Astrocyte (in vitro differentiated cells and primary cell): ENCODE data around the gene MCIDAS. TPM values are rescaled to one million over a fixed set of nuclear protein-coding genes. Genes with fewer than 3 reads are reported as not detected.

Experiments used
- DNase-seq: peaks from one replicate; pipeline ENCODE4 v3.0.0-alpha.2; 2010; ENCODE audit warnings: low read depth
- FAIRE-seq: peaks from 2 replicates; lab custom pipeline; 2011; peaks lifted over from hg19 to GRCh38; lab: Jason Lieb, UNC
- H2AFZ ChIP-seq: 2 replicates; pipeline ENCODE4 v1.6.0; 2012; ENCODE audit warnings: low read depth, low read length, inconsistent platforms
- H3K27ac ChIP-seq: 2 replicates; pipeline ENCODE4 v1.5.1; 2011; ENCODE audit warnings: low read depth, low read length, inconsistent platforms
- H3K27me3 ChIP-seq: 2 replicates; pipeline ENCODE4 v1.6.0; 2011; ENCODE audit warnings: low read length, inconsistent platforms; ENCODE audit not compliant: insufficient read depth
- H3K36me3 ChIP-seq: 2 replicates; pipeline ENCODE4 v1.5.1; 2011; ENCODE audit warnings: low read length, inconsistent platforms; ENCODE audit not compliant: insufficient read depth
- H3K4me1 ChIP-seq: 2 replicates; pipeline ENCODE4 v1.5.1; 2011; ENCODE audit warnings: low read length, inconsistent platforms; ENCODE audit not compliant: insufficient read depth
- H3K4me2 ChIP-seq: 2 replicates; pipeline ENCODE4 v1.6.0; 2012; ENCODE audit warnings: low read length, inconsistent platforms
- H3K4me3 ChIP-seq: 2 replicates; pipeline ENCODE4 v1.5.1; 2011; ENCODE audit warnings: low read depth, mild to moderate bottlenecking, low read length, inconsistent platforms; ENCODE audit not compliant: insufficient read depth
- H3K79me2 ChIP-seq: 2 replicates; pipeline ENCODE4 v1.6.0; 2012; ENCODE audit warnings: mild to moderate bottlenecking, low read length, inconsistent platforms; ENCODE audit not compliant: insufficient read depth
- H3K9ac ChIP-seq: 2 replicates; pipeline ENCODE4 v1.6.0; 2012; ENCODE audit warnings: mild to moderate bottlenecking, low read length, inconsistent platforms
- H3K9me3 ChIP-seq: 2 replicates; pipeline ENCODE4 v1.5.1; 2012; ENCODE audit warnings: low read depth, mild to moderate bottlenecking, low read length, inconsistent platforms; ENCODE audit not compliant: insufficient read depth
- H4K20me1 ChIP-seq: 2 replicates; pipeline ENCODE4 v1.6.0; 2012; ENCODE audit warnings: low read length, inconsistent platforms; ENCODE audit not compliant: insufficient read depth
- H3K27ac Mint-ChIP-seq: one replicate; pipeline ENCODE4 v1.8.0; 2021; ENCODE audit warnings: mild to moderate bottlenecking, mixed read lengths; ENCODE audit not compliant: unreplicated experiment
- H3K27me3 Mint-ChIP-seq: one replicate; pipeline ENCODE4 v1.8.0; 2021; ENCODE audit warnings: low read depth, mixed read lengths; ENCODE audit not compliant: unreplicated experiment
- H3K36me3 Mint-ChIP-seq: one replicate; pipeline ENCODE4 v1.8.0; 2021; ENCODE audit warnings: low read depth, mixed read lengths; ENCODE audit not compliant: unreplicated experiment
- H3K4me1 Mint-ChIP-seq: one replicate; pipeline ENCODE4 v1.8.0; 2021; ENCODE audit warnings: low read depth, mixed read lengths; ENCODE audit not compliant: unreplicated experiment
- H3K4me3 Mint-ChIP-seq: one replicate; pipeline ENCODE4 v1.8.0; 2021; ENCODE audit warnings: mild to moderate bottlenecking, moderate library complexity, mixed read lengths; ENCODE audit not compliant: unreplicated experiment
- H3K9me3 Mint-ChIP-seq: one replicate; pipeline ENCODE4 v1.8.0; 2021; ENCODE audit warnings: mild to moderate bottlenecking, mixed read lengths; ENCODE audit not compliant: unreplicated experiment
- EZH2 ChIP-seq: IDR thresholded peaks from 2 replicates; pipeline ENCODE4 v1.6.1; 2012; ENCODE audit warnings: mild to moderate bottlenecking, low read length, inconsistent platforms; ENCODE audit not compliant: insufficient read depth
- total RNA-seq: library from RNA; stranded (reverse); gene quantifications from 2 replicates; pipeline ENCODE4 v1.2.1, GENCODE V29; 2021
- TF ChIP-seq, protein P1 (sequence below): IDR thresholded peaks from 2 replicates; pipeline ENCODE4 v1.5.1; 2011; ENCODE audit warnings: low read depth, mild to moderate bottlenecking, inconsistent platforms, low read length, moderate library complexity; ENCODE audit not compliant: insufficient read depth

The MCIDAS gene
- total RNA-seq, 1 donor from 2014 or later = not detected

DNA sequence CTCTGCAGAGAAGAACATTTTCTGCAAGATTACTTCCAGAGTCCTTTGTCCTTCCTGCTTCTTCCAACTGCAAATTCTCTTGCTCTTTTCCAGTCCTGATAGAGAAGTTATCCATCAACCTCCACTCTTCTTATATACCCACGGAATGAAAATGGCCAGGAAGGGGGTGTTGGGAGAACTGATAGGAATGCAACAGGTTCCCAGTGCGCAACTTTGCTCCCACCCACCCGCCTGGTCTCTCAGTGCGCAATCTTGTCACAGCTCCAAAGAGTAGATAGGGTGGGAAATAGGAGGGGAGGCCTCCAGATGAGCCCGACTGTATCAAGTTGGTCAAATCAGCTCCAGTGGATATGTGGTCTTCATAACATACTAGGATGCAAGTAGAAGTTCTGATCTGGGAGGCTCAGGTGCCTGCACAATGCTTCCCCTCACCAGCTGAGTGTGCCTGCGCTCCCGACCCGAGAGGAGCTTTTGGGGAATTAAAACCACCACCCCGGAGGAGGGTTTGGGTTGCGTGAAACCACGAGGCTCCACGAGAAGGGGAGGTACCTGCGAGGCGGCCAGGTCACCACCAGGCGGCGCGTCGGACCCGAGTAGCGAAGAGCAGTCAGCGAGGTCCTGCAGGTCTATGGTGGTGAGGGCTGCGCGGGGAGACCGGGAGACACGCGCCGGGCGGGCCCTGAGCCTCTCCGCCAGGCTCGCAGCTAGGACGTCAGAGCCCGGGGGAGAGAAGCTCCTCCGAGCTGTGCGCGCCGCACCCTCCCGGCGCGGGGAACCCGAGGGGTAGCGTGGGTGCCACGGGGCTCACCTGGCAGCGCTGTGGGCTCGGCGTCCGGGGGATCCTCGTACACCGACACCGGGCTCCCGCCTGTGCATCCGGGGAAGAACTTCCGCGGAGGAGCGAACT, 835 bp downstream of the MCIDAS start:
- H3K27me3 ChIP-seq = peaks cover 90% of the 10 kb centered on the region
- TF ChIP-seq EZH2 = no peak
- TF ChIP-seq, protein P1, sequence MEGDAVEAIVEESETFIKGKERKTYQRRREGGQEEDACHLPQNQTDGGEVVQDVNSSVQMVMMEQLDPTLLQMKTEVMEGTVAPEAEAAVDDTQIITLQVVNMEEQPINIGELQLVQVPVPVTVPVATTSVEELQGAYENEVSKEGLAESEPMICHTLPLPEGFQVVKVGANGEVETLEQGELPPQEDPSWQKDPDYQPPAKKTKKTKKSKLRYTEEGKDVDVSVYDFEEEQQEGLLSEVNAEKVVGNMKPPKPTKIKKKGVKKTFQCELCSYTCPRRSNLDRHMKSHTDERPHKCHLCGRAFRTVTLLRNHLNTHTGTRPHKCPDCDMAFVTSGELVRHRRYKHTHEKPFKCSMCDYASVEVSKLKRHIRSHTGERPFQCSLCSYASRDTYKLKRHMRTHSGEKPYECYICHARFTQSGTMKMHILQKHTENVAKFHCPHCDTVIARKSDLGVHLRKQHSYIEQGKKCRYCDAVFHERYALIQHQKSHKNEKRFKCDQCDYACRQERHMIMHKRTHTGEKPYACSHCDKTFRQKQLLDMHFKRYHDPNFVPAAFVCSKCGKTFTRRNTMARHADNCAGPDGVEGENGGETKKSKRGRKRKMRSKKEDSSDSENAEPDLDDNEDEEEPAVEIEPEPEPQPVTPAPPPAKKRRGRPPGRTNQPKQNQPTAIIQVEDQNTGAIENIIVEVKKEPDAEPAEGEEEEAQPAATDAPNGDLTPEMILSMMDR = peak; percentile 37
- Mint-ChIP-seq H3K4me1 (peaks cover 5% of the 10 kb centered on the region), H3K27me3 (peaks cover 85% of the 10 kb centered on the region), H3K9me3 (peaks cover 19% of the 10 kb centered on the region), H3K27ac (peak overlapping the region; percentile 34), H3K36me3 (peaks cover 2% of the 10 kb centered on the region), H3K4me3 (no peak overlapping the region)
- FAIRE-seq (no peak), DNase-seq (no peak)
- H3K27ac ChIP-seq = no peak overlapping the region
- H3K79me2 ChIP-seq = no peaks in the 10 kb centered on the region
- H3K4me2 ChIP-seq = peak overlapping the region; percentile 81
- no peak overlapping the region for H3K9ac ChIP-seq
- peaks cover 2% of the 10 kb centered on the region for H3K9me3 ChIP-seq
- H3K4me1 ChIP-seq = peaks cover 15% of the 10 kb centered on the region
- H4K20me1 ChIP-seq = peaks cover 14% of the 10 kb centered on the region
- peak overlapping the region; percentile 50 for H2AFZ ChIP-seq
- no peaks in the 10 kb centered on the region for H3K36me3 ChIP-seq
- H3K4me3 ChIP-seq = no peak overlapping the region

DNA sequence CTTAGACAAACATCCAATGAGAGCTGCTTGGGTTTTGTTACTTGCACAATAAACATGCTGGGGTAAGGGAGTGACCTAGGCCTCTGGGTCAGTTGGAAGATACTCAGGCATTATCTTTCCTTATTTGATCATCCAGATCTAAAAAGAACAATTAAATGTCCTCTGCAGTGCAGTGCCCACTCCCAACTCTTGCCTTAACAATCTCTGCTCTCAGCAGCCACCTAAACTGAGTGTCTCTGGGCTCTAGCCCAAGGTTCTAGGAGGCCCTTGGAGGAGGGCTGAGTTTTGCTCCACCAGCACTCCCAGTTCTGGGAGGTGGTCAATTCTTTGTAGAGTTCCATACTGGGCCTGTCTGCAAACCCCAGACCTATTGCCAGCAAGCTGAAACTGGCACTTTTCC, 1.8 kb downstream of the MCIDAS start:
- TF ChIP-seq, protein P1 = no peak
- TF ChIP-seq EZH2 = no peak
- H3K4me2 ChIP-seq = no peak overlapping the region
- no peak overlapping the region for H3K9ac ChIP-seq
- FAIRE-seq (no peak), DNase-seq (no peak)
- H3K36me3 ChIP-seq = no peaks in the 10 kb centered on the region
- Mint-ChIP-seq H3K27me3 (peaks cover 85% of the 10 kb centered on the region), H3K27ac (no peak overlapping the region), H3K4me3 (no peak overlapping the region), H3K4me1 (peaks cover 5% of the 10 kb centered on the region), H3K9me3 (peaks cover 19% of the 10 kb centered on the region), H3K36me3 (peaks cover 2% of the 10 kb centered on the region)
- no peak overlapping the region for H3K27ac ChIP-seq
- H3K9me3 ChIP-seq = peaks cover 2% of the 10 kb centered on the region
- no peak overlapping the region for H3K4me3 ChIP-seq
- peaks cover 14% of the 10 kb centered on the region for H4K20me1 ChIP-seq
- peaks cover 90% of the 10 kb centered on the region for H3K27me3 ChIP-seq
- no peaks in the 10 kb centered on the region for H3K79me2 ChIP-seq
- no peak overlapping the region for H2AFZ ChIP-seq
- H3K4me1 ChIP-seq = peaks cover 18% of the 10 kb centered on the region

GRCh38 chr5:55223812-55224240, 3.3 kb downstream of the MCIDAS start:
- DNase-seq = no peak
- Histone ChIP-seq H3K4me2 (peak overlapping the region; percentile 60), H3K9ac (no peak overlapping the region), H3K4me3 (no peak overlapping the region), H2AFZ (peak overlapping the region; percentile 35), H3K79me2 (no peaks in the 10 kb centered on the region), H3K9me3 (peaks cover 2% of the 10 kb centered on the region), H3K4me1 (peaks cover 18% of the 10 kb centered on the region), H3K27me3 (peaks cover 90% of the 10 kb centered on the region), H4K20me1 (peaks cover 10% of the 10 kb centered on the region), H3K27ac (no peak overlapping the region), H3K36me3 (no peaks in the 10 kb centered on the region)
- Mint-ChIP-seq H3K36me3 (no peaks in the 10 kb centered on the region), H3K27me3 (peaks cover 83% of the 10 kb centered on the region), H3K4me1 (peaks cover 5% of the 10 kb centered on the region), H3K9me3 (peaks cover 16% of the 10 kb centered on the region), H3K27ac (no peak overlapping the region), H3K4me3 (no peak overlapping the region)
- no peak for TF ChIP-seq EZH2
- TF ChIP-seq, protein P1 = no peak
- FAIRE-seq = no peak
